SK-N-SH (cell line): Measurements from ENCODE around the gene ZNF865.

Experiments used
- ELF1 ChIP-seq: IDR thresholded peaks from 2 replicates; pipeline ENCODE4 v1.4.0; 2012
- EP300 ChIP-seq, 2 experiments: IDR thresholded peaks; 2 replicates each; pipeline versions ENCODE4 v1.4.0 to v1.6.1; 2012; ENCODE audit warnings: borderline replicate concordance in 1 of 2, low read depth in 1 of 2, low read length in 1 of 2
- FOXM1 ChIP-seq: IDR thresholded peaks from 2 replicates; pipeline ENCODE4 v1.4.0; 2012; ENCODE audit warnings: low read depth, mild to moderate bottlenecking
- IRF3 ChIP-seq: fragments of 150-350 bp; IDR thresholded peaks from 2 replicates; pipeline ENCODE4 v1.6.1; 2016; ENCODE audit warnings: mild to moderate bottlenecking, low read depth, low read length
- JUND ChIP-seq: IDR thresholded peaks from 2 replicates; pipeline ENCODE4 v1.4.0; 2012
- MXI1 ChIP-seq: IDR thresholded peaks from 2 replicates; pipeline ENCODE4 v1.6.1; 2012; ENCODE audit warnings: mild to moderate bottlenecking, low read depth, low read length, improper control_type of control experiment
- POLR2AphosphoS5 ChIP-seq: IDR thresholded peaks from 2 replicates; pipeline ENCODE4 v1.6.1; 2012; ENCODE audit warnings: low read depth, low read length
- RAD21 ChIP-seq: IDR thresholded peaks from 2 replicates; pipeline ENCODE4 v1.6.1; 2012; ENCODE audit warnings: mild to moderate bottlenecking, low read length
- RCOR1 ChIP-seq: fragments of 150-350 bp; IDR thresholded peaks from 2 replicates; pipeline ENCODE4 v1.6.1; 2017; ENCODE audit warnings: antibody characterized with exemption, low read length
- RFX5 ChIP-seq: IDR thresholded peaks from 2 replicates; pipeline ENCODE4 v1.6.1; 2012; ENCODE audit warnings: mild to moderate bottlenecking, improper control_type of control experiment, low read length
- SIN3A ChIP-seq: IDR thresholded peaks from 2 replicates; pipeline ENCODE4 v1.6.1; 2012; ENCODE audit warnings: low read depth, mild to moderate bottlenecking, low read length, moderate library complexity, borderline replicate concordance
- TCF12 ChIP-seq: IDR thresholded peaks from 2 replicates; pipeline ENCODE4 v1.4.0; 2012
- USF2 ChIP-seq: fragments of 150-350 bp; IDR thresholded peaks from 2 replicates; pipeline ENCODE4 v1.6.1; 2017; ENCODE audit warnings: antibody characterized with exemption, low read length, low read depth, borderline replicate concordance
- TF ChIP-seq, protein P1 (sequence below): fragments of 200-600 bp; sonication (generic); IDR thresholded peaks from 2 replicates; pipeline ENCODE4 v1.6.1; 2017; ENCODE audit warnings: antibody characterized with exemption, mild to moderate bottlenecking, moderate library complexity

DNA sequence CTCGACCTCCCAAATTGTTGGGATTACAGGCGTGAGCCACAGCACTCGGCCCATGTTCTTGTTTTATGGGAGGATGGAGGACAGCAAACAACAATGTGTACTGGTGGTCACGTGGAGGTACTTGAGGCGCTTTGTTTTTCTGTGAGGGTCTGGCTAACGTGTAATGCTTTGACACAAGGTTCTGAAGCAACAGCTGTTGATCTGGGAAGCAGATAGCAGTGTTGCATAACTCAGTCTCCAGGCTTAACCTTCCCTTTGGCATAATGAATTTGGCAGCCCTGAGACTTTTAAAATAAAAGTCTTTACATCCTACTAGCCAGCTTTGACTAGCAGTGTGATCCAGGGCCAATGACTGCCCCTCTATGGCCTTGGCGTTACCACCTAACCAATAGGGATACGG, 28.4 kb downstream of the ZNF865 start:
- no peak for TF ChIP-seq EP300 (IDR thresholded peaks at IDR 0.05; ENCODE audit: borderline replicate concordance in 1 of 2, low read depth in 1 of 2, low read length in 1 of 2)
- TF ChIP-seq FOXM1, result no peak
- TF ChIP-seq POLR2AphosphoS5, result no peak
- no peak for TF ChIP-seq TCF12
- no peak for TF ChIP-seq SIN3A
- TF ChIP-seq RFX5, result no peak
- TF ChIP-seq, protein P1, sequence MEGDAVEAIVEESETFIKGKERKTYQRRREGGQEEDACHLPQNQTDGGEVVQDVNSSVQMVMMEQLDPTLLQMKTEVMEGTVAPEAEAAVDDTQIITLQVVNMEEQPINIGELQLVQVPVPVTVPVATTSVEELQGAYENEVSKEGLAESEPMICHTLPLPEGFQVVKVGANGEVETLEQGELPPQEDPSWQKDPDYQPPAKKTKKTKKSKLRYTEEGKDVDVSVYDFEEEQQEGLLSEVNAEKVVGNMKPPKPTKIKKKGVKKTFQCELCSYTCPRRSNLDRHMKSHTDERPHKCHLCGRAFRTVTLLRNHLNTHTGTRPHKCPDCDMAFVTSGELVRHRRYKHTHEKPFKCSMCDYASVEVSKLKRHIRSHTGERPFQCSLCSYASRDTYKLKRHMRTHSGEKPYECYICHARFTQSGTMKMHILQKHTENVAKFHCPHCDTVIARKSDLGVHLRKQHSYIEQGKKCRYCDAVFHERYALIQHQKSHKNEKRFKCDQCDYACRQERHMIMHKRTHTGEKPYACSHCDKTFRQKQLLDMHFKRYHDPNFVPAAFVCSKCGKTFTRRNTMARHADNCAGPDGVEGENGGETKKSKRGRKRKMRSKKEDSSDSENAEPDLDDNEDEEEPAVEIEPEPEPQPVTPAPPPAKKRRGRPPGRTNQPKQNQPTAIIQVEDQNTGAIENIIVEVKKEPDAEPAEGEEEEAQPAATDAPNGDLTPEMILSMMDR, result no peak
- no peak for TF ChIP-seq ELF1
- no peak for TF ChIP-seq JUND
- TF ChIP-seq RCOR1, result no peak
- TF ChIP-seq RAD21, result no peak
- no peak for TF ChIP-seq USF2
- no peak for TF ChIP-seq IRF3
- no peak for TF ChIP-seq MXI1
